ENCODE data around the gene HSPBP1.

GRCh38 chr19:55247621-55248099 is 32.2 kb downstream of the HSPBP1 start:
- TF ChIP-seq PATZ1 (CRISPR knock-in tag; IDR thresholded peaks at IDR 0.05; ENCODE audit: borderline replicate concordance) (no peak), CREB5 (CRISPR knock-in tag; IDR thresholded peaks at IDR 0.05; ENCODE audit: low read depth) (no peak), CSRNP3 (CRISPR knock-in tag; IDR thresholded peaks at IDR 0.05) (no peak), RARB (CRISPR knock-in tag; IDR thresholded peaks at IDR 0.05) (no peak), TOX (CRISPR knock-in tag; IDR thresholded peaks at IDR 0.05; ENCODE audit: borderline replicate concordance) (no peak), ISL1 (CRISPR knock-in tag; IDR thresholded peaks at IDR 0.05) (no peak), ZFP30 (CRISPR knock-in tag; IDR thresholded peaks at IDR 0.05) (no peak), ZNF70 (CRISPR knock-in tag; IDR thresholded peaks at IDR 0.05) (no peak), SNAI2 (CRISPR knock-in tag; IDR thresholded peaks at IDR 0.05) (no peak), ESRRG (CRISPR knock-in tag; IDR thresholded peaks at IDR 0.05) (no peak)

All from SK-N-SH treated with all-trans-retinoic acid at 6 μM for 48 hours (cell line).